H9 (cell line): Measurements from ENCODE around the gene HNF1A. TPM values are rescaled to one million over a fixed set of nuclear protein-coding genes. Genes with fewer than 3 reads are reported as not detected.

Experiments used
- DNase-seq: peaks from one replicate; pipeline ENCODE4 v3.0.0-alpha.2; 2017
- H2AFZ ChIP-seq: one replicate; pipeline ENCODE4 v1.6.1; 2013; ENCODE audit warnings: mild to moderate bottlenecking, low read length, control low read depth, moderate library complexity
- H2AK5ac ChIP-seq: 2 replicates; pipeline ENCODE4 v1.6.1; 2013; ENCODE audit warnings: low read length, control low read depth, mixed read lengths; ENCODE audit not compliant: insufficient read length
- H2BK120ac ChIP-seq: one replicate; pipeline ENCODE4 v1.6.1; 2013; ENCODE audit warnings: low read depth, mild to moderate bottlenecking, low read length, control low read depth, inconsistent platforms; ENCODE audit not compliant: poor library complexity, severe bottlenecking
- H2BK12ac ChIP-seq: 2 replicates; pipeline ENCODE4 v1.6.1; 2013; ENCODE audit warnings: low read length, control low read depth, mixed read lengths, low read depth; ENCODE audit not compliant: insufficient read length
- H2BK15ac ChIP-seq: 2 replicates; pipeline ENCODE4 v1.6.1; 2013; ENCODE audit warnings: low read depth, low read length, control low read depth
- H2BK20ac ChIP-seq: one replicate; pipeline ENCODE4 v1.6.1; 2013; ENCODE audit warnings: low read depth, mild to moderate bottlenecking, low read length, control low read depth, inconsistent platforms; ENCODE audit not compliant: poor library complexity, severe bottlenecking
- H2BK5ac ChIP-seq: 2 replicates; pipeline ENCODE4 v1.6.1; 2013; ENCODE audit warnings: low read length, control low read depth, mixed read lengths; ENCODE audit not compliant: insufficient read length
- H3K14ac ChIP-seq: 2 replicates; pipeline ENCODE4 v1.6.1; 2013; ENCODE audit warnings: low read length, control low read depth; ENCODE audit not compliant: insufficient read depth
- H3K18ac ChIP-seq: 2 replicates; pipeline ENCODE4 v1.6.1; 2013; ENCODE audit warnings: low read depth, mild to moderate bottlenecking, mixed read lengths, low read length, control low read depth; ENCODE audit not compliant: insufficient read length
- H3K23ac ChIP-seq: 2 replicates; pipeline ENCODE4 v1.6.1; 2013; ENCODE audit warnings: low read length, control low read depth, mixed read lengths, low read depth; ENCODE audit not compliant: insufficient read length
- H3K23me2 ChIP-seq: 2 replicates; pipeline ENCODE4 v1.6.1; 2013; ENCODE audit warnings: low read depth, mild to moderate bottlenecking, mixed read lengths, low read length, control low read depth; ENCODE audit not compliant: insufficient read length, poor library complexity, severe bottlenecking
- H3K27ac ChIP-seq: 2 replicates; pipeline ENCODE4 v1.5.1; 2013; ENCODE audit warnings: low read length, control low read depth, mixed read lengths, low read depth; ENCODE audit not compliant: insufficient read length
- H3K27me3 ChIP-seq: 2 replicates; pipeline ENCODE4 v1.6.1; 2013; ENCODE audit warnings: low read length, control low read depth, inconsistent platforms; ENCODE audit not compliant: insufficient read depth
- H3K4ac ChIP-seq: 2 replicates; pipeline ENCODE4 v1.6.1; 2013; ENCODE audit warnings: low read depth, mild to moderate bottlenecking, control low read depth, inconsistent platforms, low read length, moderate library complexity
- H3K4me1 ChIP-seq: 2 replicates; pipeline ENCODE4 v1.6.1; 2013; ENCODE audit warnings: low read length, control low read depth, inconsistent platforms; ENCODE audit not compliant: insufficient read depth
- H3K4me2 ChIP-seq: 2 replicates; pipeline ENCODE4 v1.6.1; 2013; ENCODE audit warnings: low read length, control low read depth, mixed read lengths; ENCODE audit not compliant: insufficient read length, insufficient read depth
- H3K56ac ChIP-seq: 2 replicates; pipeline ENCODE4 v1.6.1; 2013; ENCODE audit warnings: low read depth, mild to moderate bottlenecking, mixed read lengths, low read length, control low read depth; ENCODE audit not compliant: insufficient read length
- H3K79me1 ChIP-seq: 2 replicates; pipeline ENCODE4 v1.6.1; 2013; ENCODE audit warnings: low read depth, mild to moderate bottlenecking, moderate library complexity, low read length, control low read depth, inconsistent platforms; ENCODE audit not compliant: insufficient read depth, poor library complexity, severe bottlenecking
- H3K79me2 ChIP-seq: 2 replicates; pipeline ENCODE4 v1.6.1; 2013; ENCODE audit warnings: low read length, control low read depth, inconsistent platforms; ENCODE audit not compliant: insufficient read depth
- H3K9ac ChIP-seq: 2 replicates; pipeline ENCODE4 v1.6.1; 2013; ENCODE audit warnings: low read length, control low read depth, mixed read lengths; ENCODE audit not compliant: insufficient read length; ENCODE audit errors: extremely low read depth
- H3K9me3 ChIP-seq: one replicate; pipeline ENCODE4 v1.6.1; 2013; ENCODE audit warnings: low read depth, low read length, inconsistent platforms; ENCODE audit not compliant: control insufficient read depth
- H3T11ph ChIP-seq: one replicate; pipeline ENCODE4 v1.6.1; 2013; ENCODE audit warnings: mild to moderate bottlenecking, low read length, control low read depth, inconsistent platforms
- H4K20me1 ChIP-seq: one replicate; pipeline ENCODE4 v1.6.1; 2013; ENCODE audit not compliant: control insufficient read depth, insufficient read length, insufficient read depth
- H4K5ac ChIP-seq: 2 replicates; pipeline ENCODE4 v1.6.1; 2013; ENCODE audit warnings: low read depth, mild to moderate bottlenecking, mixed read lengths, low read length, control low read depth; ENCODE audit not compliant: insufficient read length
- H4K8ac ChIP-seq: replicated peaks from 2 replicates; pipeline ENCODE4 v1.6.1; 2013; ENCODE audit warnings: low read length, control low read depth, mixed read lengths, low read depth; ENCODE audit not compliant: insufficient read length
- H4K91ac ChIP-seq: 2 replicates; pipeline ENCODE4 v1.6.1; 2013; ENCODE audit warnings: low read depth, mild to moderate bottlenecking, moderate library complexity, mixed read lengths, low read length, control low read depth; ENCODE audit not compliant: insufficient read length
- H3K27ac Mint-ChIP-seq, 3 experiments: 2 replicates in 2 of 3; 3 replicates in 1 of 3; pipeline ENCODE4 v1.8.0; 2020 to 2021; ENCODE audit warnings: mixed read lengths in 3 of 3, mild to moderate bottlenecking in 1 of 3, moderate library complexity in 1 of 3
- H3K27me3 Mint-ChIP-seq: 2 replicates; pipeline ENCODE4 v1.8.0; 2021; ENCODE audit warnings: low read depth, mild to moderate bottlenecking, moderate library complexity, mixed read lengths
- H3K36me3 Mint-ChIP-seq, 3 experiments: 2 replicates in 2 of 3; 3 replicates in 1 of 3; pipeline ENCODE4 v1.8.0; 2020 to 2021; ENCODE audit warnings: low read depth in 3 of 3, mixed read lengths in 3 of 3; ENCODE audit not compliant: insufficient read depth in 1 of 3
- H3K4me1 Mint-ChIP-seq, 2 experiments: 2 replicates each; pipeline ENCODE4 v1.8.0; 2020; ENCODE audit warnings: mixed read lengths in 2 of 2
- H3K4me3 Mint-ChIP-seq, 2 experiments: 2 replicates in 1 of 2; 3 replicates in 1 of 2; pipeline ENCODE4 v1.8.0; 2020 to 2021; ENCODE audit warnings: mild to moderate bottlenecking in 2 of 2, mixed read lengths in 2 of 2, moderate library complexity in 1 of 2
- H3K9me3 Mint-ChIP-seq, 2 experiments: 2 replicates in 1 of 2; 3 replicates in 1 of 2; pipeline ENCODE4 v1.8.0; 2020; ENCODE audit warnings: mild to moderate bottlenecking in 2 of 2, mixed read lengths in 2 of 2, moderate library complexity in 1 of 2
- WGBS: extraction: QIAGEN DNeasy Blood & Tissue Kit; methylation state at CpG from one replicate; pipeline ENCODE4 v1.1.7; 2013; ENCODE audit warnings: missing lambda C conversion rate, low lambda C conversion rate, mixed read lengths; ENCODE audit not compliant: insufficient read length; ENCODE audit errors: extremely low coverage; 5-methylcytosine and 5-hydroxymethylcytosine counted together
- total RNA-seq: library from RNA; stranded (reverse); gene quantifications from 2 replicates; pipeline ENCODE4 v1.2.1, GENCODE V29; 2021
- TF ChIP-seq, protein P1 (sequence below): fragments of 200-600 bp; sonication (generic); conservative IDR thresholded peaks from 3 replicates; pipeline ENCODE4 v1.8.0; 2021; ENCODE audit warnings: antibody characterized with exemption, mild to moderate bottlenecking

The HNF1A gene
- total RNA-seq, 1 experiment from 2014 or later: not detected

GRCh38 chr12:121008347-121009098 lies 30.2 kb downstream of the HNF1A start:
- no peaks in the 10 kb centered on the region for H3K23me2 ChIP-seq
- H3K27ac Mint-ChIP-seq: no peak overlapping the region
- H4K91ac ChIP-seq: no peak overlapping the region
- no peak overlapping the region for H2BK120ac ChIP-seq
- H3K27ac ChIP-seq: no peak overlapping the region
- no peak overlapping the region for H3K4me2 ChIP-seq
- H2BK15ac ChIP-seq: no peak overlapping the region
- no peaks in the 10 kb centered on the region; a peak in 1 of 4 replicates for H3K4me1 Mint-ChIP-seq
- no peak overlapping the region for H3K23ac ChIP-seq
- H3K27me3 Mint-ChIP-seq: no peaks in the 10 kb centered on the region
- no peaks in the 10 kb centered on the region for H3K27me3 ChIP-seq
- no peak overlapping the region for H3K4me3 Mint-ChIP-seq
- H2BK5ac ChIP-seq: no peak overlapping the region
- no peak overlapping the region for H2AK5ac ChIP-seq
- no peaks in the 10 kb centered on the region for H3K9me3 Mint-ChIP-seq
- no peaks in the 10 kb centered on the region for H3K79me2 ChIP-seq
- DNase-seq: no peak
- H3T11ph ChIP-seq: no peak overlapping the region
- H3K79me1 ChIP-seq: no peaks in the 10 kb centered on the region
- no peak overlapping the region for H2BK20ac ChIP-seq
- H2AFZ ChIP-seq: no peak overlapping the region
- peaks cover 42 to 78% (median 69%) of the 10 kb centered on the region in 3 experiments for H3K36me3 Mint-ChIP-seq
- H2BK12ac ChIP-seq: no peak overlapping the region
- H3K4ac ChIP-seq: no peak overlapping the region
- H3K9me3 ChIP-seq: no peaks in the 10 kb centered on the region
- no peak overlapping the region for H3K9ac ChIP-seq
- no peak overlapping the region for H4K5ac ChIP-seq
- no peak overlapping the region for H3K56ac ChIP-seq
- no peaks in the 10 kb centered on the region for H4K20me1 ChIP-seq
- no peak overlapping the region for H3K14ac ChIP-seq
- WGBS: no CpG with 5 or more reads among the region's 8 CpGs
- no peaks in the 10 kb centered on the region for H3K4me1 ChIP-seq
- TF ChIP-seq, protein P1, sequence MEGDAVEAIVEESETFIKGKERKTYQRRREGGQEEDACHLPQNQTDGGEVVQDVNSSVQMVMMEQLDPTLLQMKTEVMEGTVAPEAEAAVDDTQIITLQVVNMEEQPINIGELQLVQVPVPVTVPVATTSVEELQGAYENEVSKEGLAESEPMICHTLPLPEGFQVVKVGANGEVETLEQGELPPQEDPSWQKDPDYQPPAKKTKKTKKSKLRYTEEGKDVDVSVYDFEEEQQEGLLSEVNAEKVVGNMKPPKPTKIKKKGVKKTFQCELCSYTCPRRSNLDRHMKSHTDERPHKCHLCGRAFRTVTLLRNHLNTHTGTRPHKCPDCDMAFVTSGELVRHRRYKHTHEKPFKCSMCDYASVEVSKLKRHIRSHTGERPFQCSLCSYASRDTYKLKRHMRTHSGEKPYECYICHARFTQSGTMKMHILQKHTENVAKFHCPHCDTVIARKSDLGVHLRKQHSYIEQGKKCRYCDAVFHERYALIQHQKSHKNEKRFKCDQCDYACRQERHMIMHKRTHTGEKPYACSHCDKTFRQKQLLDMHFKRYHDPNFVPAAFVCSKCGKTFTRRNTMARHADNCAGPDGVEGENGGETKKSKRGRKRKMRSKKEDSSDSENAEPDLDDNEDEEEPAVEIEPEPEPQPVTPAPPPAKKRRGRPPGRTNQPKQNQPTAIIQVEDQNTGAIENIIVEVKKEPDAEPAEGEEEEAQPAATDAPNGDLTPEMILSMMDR: no peak
- H4K8ac ChIP-seq: no peak overlapping the region
- no peak overlapping the region for H3K18ac ChIP-seq
